Suppressor macrophage (primary cell): ENCODE results near the gene LYPD5.

Experiments
- DNase-seq, 4 experiments: peaks; one replicate each; pipeline ENCODE4 v3.0.0-alpha.2; 2020 to 2022

Gene LYPD5

DNA sequence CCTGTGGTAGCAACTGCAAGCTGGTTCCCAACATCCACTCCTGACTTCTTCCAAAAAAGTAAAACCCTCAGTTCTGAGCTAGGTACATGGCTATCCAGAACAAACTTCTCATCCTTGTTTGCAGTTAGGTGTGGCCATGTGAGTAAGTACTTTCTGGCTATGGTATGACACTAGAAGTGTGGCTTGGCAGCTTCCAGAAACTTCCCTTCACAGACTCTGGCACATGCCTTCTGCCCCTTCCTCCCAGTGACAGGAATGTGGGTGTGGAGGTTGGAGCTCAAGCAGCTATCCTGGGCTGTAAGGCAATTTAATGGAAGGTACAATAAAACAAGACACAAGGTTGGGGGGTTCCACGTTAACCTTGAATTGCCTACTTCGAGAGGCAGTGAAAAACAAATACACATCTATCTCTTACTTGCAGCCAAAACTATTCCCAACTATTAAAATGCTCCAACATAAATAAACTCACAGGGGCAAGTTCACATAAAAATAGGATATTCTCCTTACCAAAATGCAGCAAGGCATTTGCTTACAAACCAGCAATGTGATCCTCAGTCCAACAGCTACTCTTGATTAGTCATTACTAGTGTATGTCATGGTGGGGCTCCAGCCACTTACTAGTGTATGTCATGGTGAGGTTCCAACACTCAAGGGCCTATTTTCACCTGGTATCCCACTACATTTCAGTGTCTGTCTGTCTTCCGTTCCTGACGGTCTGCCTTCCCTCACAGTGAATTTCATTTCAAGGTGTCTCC lies 50.6 kb downstream of the LYPD5 start:
- DNase-seq = no peak

DNA sequence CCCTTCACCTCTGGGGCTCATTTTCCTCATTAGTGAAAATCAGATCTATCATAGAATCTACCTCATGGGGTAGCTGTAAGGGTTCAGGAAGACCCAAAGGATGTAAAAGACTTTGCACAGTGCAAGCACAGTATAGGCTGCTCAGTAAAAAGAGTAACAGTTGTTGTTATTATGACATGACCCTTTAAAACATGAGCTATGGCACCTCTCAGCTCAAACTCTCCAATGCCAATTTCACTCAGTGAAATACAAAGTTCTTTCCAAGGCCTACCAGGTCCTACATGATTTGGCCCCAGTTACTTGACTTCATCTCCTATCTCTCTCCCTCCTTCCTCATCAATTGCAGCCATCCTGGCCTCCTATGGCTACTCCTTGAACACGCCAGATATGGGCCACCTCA lies 52.3 kb downstream of the LYPD5 start:
- DNase-seq = no peak

DNA sequence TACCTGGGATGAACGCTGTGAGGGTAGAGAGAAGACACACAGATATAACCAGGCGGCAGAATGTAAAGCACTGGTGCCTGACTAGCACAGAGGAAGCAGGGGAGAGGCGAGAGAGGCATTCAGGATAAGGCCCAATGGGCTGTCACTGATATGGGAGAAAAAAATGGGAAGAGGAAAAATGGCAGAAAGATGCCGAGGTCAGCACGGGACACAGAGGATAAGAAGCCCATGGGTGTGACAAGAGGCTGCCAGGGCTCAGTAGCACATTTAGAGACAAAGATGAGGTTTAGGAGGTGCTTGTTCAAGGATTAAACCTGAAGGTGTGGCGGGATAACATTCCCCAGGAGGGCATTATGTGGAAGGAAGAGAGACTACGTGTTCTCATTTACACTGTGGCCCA lies 53.1 kb downstream of the LYPD5 start:
- DNase-seq = no peak

DNA sequence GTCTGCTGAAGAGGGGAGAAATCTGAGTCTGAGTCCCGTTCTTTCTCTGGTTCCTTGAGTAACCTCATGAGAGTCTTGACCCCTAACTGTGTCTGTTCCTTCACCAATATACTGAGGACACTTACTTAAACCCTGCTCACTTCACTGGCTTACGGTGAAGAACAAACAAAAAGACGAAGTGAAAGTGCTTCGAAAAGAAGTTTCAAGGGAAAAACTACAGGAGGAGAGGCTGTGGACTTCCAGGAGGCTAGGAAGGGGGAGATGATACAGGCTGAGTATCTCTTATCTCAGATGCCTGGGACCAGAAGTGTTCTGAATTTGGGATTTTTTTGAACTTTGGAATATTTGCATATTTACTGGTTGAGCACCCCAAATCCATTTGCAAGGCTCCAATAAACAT lies 53.6 kb downstream of the LYPD5 start:
- no peak for DNase-seq

DNA sequence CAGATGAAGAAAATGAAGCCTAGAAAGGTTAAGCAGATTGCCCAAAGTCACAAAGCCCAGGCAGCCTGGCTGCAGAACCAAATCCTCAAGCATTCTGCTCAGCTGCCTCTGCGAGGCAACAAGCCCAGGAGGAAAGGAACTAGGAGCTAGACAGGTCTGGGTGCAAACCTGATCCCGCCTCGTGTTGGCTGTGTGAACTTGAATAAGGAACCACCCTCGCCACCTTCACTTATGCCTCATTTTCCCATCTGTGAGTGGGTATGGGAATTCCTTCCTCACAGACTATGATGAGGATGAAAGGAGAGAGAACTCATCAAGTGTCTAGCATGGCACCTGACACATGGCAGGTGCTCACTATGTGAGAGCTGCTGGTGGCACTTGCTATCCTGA lies 54.0 kb downstream of the LYPD5 start:
- no peak for DNase-seq

DNA sequence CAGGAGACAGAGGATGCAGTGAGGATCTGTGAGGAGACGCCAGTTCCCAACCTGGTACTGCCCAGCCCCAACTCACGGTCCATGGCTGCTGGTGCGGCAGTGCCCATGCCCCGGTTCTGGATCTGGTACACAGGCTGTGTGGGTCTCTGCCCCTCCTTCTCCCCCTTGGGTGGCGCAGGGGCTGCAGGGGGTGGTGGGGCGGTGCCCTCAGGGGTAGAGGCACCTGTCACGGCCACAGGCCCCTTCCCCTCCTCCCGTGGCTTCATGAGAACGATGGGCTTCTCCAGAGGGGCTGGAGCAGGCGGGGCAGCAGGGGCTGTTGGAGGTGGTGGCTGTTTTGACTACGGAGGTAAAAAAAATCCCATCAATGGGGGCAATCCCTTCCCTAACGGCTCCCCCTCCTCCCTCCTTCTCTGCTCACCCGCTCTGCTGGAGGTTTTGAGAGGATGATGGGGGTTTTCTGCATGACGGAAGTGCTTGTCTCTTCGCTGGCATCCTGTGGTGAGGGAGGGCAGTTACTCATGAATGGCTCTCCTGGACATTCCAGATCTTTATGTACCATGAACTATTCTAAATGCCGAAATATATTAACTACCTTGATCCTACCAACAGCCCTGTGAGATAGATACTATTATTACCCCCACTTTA lies 54.6 kb downstream of the LYPD5 start:
- no peak for DNase-seq
